HEK293 (cell line): ENCODE measurements around the gene FADS6.
"Not testable (repeated sequence)": the region's sequence is repeated elsewhere in the genome, so short reads cannot be mapped to it uniquely, and the experiment has no call there.

Experiments used
- CTCF ChIA-PET: fragments of 350-600 bp; formaldehyde crosslinking; extraction: SDS; loops from one replicate; lab custom pipeline; 2021; ENCODE audit warnings: antibody characterized with exemption; lab: Yijun Ruan, JAX
- POLR2A ChIA-PET: fragments of 300-600 bp; formaldehyde crosslinking; extraction: SDS; loops from one replicate; lab custom pipeline; 2020; ENCODE audit warnings: antibody characterized with exemption, inconsistent platforms; lab: Yijun Ruan, JAX
- H3K27ac ChIP-seq: fragments of 200-500 bp; sonication (Bioruptor generic); 2 replicates; pipeline ENCODE4 v1.5.1; 2014; ENCODE audit warnings: low read depth, low read length, control low read depth, inconsistent platforms; ENCODE audit errors: extremely low read depth
- H3K36me3 ChIP-seq, 2 experiments: fragments of 200-500 bp in 1 of 2; sonication (Bioruptor generic) in 1 of 2; 1 replicate in 1 of 2; 2 replicates in 1 of 2; pipeline ENCODE4 v1.5.1; 2014 to 2017; ENCODE audit warnings: inconsistent platforms in 2 of 2, low read length in 2 of 2; ENCODE audit not compliant: control insufficient read depth in 2 of 2, insufficient read depth in 1 of 2
- H3K4me1 ChIP-seq: fragments of 200-500 bp; sonication (Bioruptor generic); 2 replicates; pipeline ENCODE4 v1.5.1; 2014; ENCODE audit warnings: mild to moderate bottlenecking, low read length, inconsistent platforms; ENCODE audit not compliant: control insufficient read depth, insufficient read depth
- H3K4me3 ChIP-seq: 2 replicates; pipeline ENCODE4 v1.5.1; 2011; ENCODE audit warnings: low read depth, mild to moderate bottlenecking, control low read depth, low read length, moderate library complexity
- H3K9me3 ChIP-seq: fragments of 200-500 bp; sonication (Bioruptor generic); 2 replicates; pipeline ENCODE4 v1.5.1; 2014; ENCODE audit warnings: low read depth, low read length, inconsistent platforms; ENCODE audit not compliant: control insufficient read depth, insufficient read depth
- GLI4 ChIP-seq: fragments of 450-650 bp; formaldehyde crosslinking; IDR thresholded peaks from 2 replicates; pipeline ENCODE4 v1.5.1; 2016; ENCODE audit warnings: missing biosample characterization, missing genetic modification characterization
- GLIS2 ChIP-seq: fragments of 450-650 bp; formaldehyde crosslinking; IDR thresholded peaks from 2 replicates; pipeline ENCODE4 v1.5.1; 2016; ENCODE audit warnings: missing biosample characterization, missing genetic modification characterization
- ZBTB26 ChIP-seq: fragments of 450-650 bp; formaldehyde crosslinking; optimal IDR thresholded peaks from 2 replicates; pipeline ENCODE3; 2016; ENCODE audit warnings: missing biosample characterization, mild to moderate bottlenecking, missing genetic modification characterization
- ZIC2 ChIP-seq: fragments of 450-650 bp; formaldehyde crosslinking; IDR thresholded peaks from 2 replicates; pipeline ENCODE4 v1.5.1; 2016; ENCODE audit warnings: missing biosample characterization, missing genetic modification characterization
- ZNF16 ChIP-seq: fragments of 450-650 bp; formaldehyde crosslinking; IDR thresholded peaks from 2 replicates; pipeline ENCODE4 v1.5.1; 2016; ENCODE audit warnings: low read depth, missing biosample characterization, missing genetic modification characterization
- ZNF214 ChIP-seq: fragments of 450-650 bp; formaldehyde crosslinking; IDR thresholded peaks from 2 replicates; pipeline ENCODE4 v1.5.1; 2017; ENCODE audit warnings: missing biosample characterization, mild to moderate bottlenecking, missing genetic modification characterization, borderline replicate concordance
- ZNF292 ChIP-seq: fragments of 450-650 bp; formaldehyde crosslinking; IDR thresholded peaks from 2 replicates; pipeline ENCODE4 v1.5.1; 2016; ENCODE audit warnings: low read depth, missing biosample characterization, missing genetic modification characterization, borderline replicate concordance
- ZNF335 ChIP-seq: fragments of 450-650 bp; formaldehyde crosslinking; conservative IDR thresholded peaks from 2 replicates; pipeline ENCODE4 v1.5.1; 2016; ENCODE audit warnings: missing biosample characterization, missing genetic modification characterization
- ZNF514 ChIP-seq: fragments of 450-650 bp; formaldehyde crosslinking; IDR thresholded peaks from 2 replicates; pipeline ENCODE4 v1.5.1; 2016; ENCODE audit warnings: missing biosample characterization, missing genetic modification characterization
- ZNF560 ChIP-seq: fragments of 450-650 bp; formaldehyde crosslinking; IDR thresholded peaks from 2 replicates; pipeline ENCODE4 v1.5.1; 2017; ENCODE audit warnings: missing biosample characterization, missing genetic modification characterization, borderline replicate concordance
- ZNF571 ChIP-seq: fragments of 450-650 bp; formaldehyde crosslinking; IDR thresholded peaks from 2 replicates; pipeline ENCODE4 v1.5.0; 2017; ENCODE audit warnings: missing biosample characterization, missing genetic modification characterization
- ZNF623 ChIP-seq: fragments of 450-650 bp; formaldehyde crosslinking; IDR thresholded peaks from 2 replicates; pipeline ENCODE4 v1.5.1; 2016; ENCODE audit warnings: missing biosample characterization, missing genetic modification characterization
- ZNF658 ChIP-seq: fragments of 450-650 bp; formaldehyde crosslinking; IDR thresholded peaks from 2 replicates; pipeline ENCODE4; 2016; ENCODE audit warnings: missing biosample characterization, missing genetic modification characterization
- ZNF776 ChIP-seq: fragments of 450-650 bp; formaldehyde crosslinking; IDR thresholded peaks from 2 replicates; pipeline ENCODE4 v1.5.0; 2017; ENCODE audit warnings: missing biosample characterization, missing genetic modification characterization, borderline replicate concordance
- ZSCAN4 ChIP-seq: fragments of 450-650 bp; formaldehyde crosslinking; IDR thresholded peaks from 2 replicates; pipeline ENCODE4 v1.5.1; 2017; ENCODE audit warnings: missing biosample characterization, missing genetic modification characterization

FADS6 gene

GRCh38 chr17:74916851-74917199 lies 23.4 kb upstream of the FADS6 start:
- TF ChIP-seq ZNF214 (tag by site-specific recombination) (no peak), GLI4 (tag by site-specific recombination) (no peak), ZSCAN4 (tag by site-specific recombination) (peak; percentile 100), ZIC2 (tag by site-specific recombination) (0 out of 2 replicates have a peak, but pooled peaks have one; percentile 48), ZNF571 (tag by site-specific recombination) (peak; percentile 29; the same call in 1 of the 2 replicates), ZBTB26 (tag by site-specific recombination) (peak; percentile 21)
- no peaks in the 10 kb centered on the region for H3K4me1 ChIP-seq
- H3K9me3 ChIP-seq, result no peaks in the 10 kb centered on the region
- no peak overlapping the region for H3K27ac ChIP-seq
- ChIA-PET CTCF (interaction anchor here (0.8 to 1.5 kb wide), 2 partner anchors 96 to 126 kb away, joined by 3 to 4 read pairs; partner anchors contain the start of gene MRPL58), POLR2A (no interaction called here)
- H3K4me3 ChIP-seq, result no peak overlapping the region
- H3K36me3 ChIP-seq, result peaks cover 0 to 5% of the 10 kb centered on the region in 2 experiments; a peak in 1 of 3 replicates

GRCh38 chr17:74916136-74916850 lies 22.9 kb upstream of the FADS6 start:
- TF ChIP-seq ZNF658, result no peak
- no peak for TF ChIP-seq ZNF514 (tag by site-specific recombination)
- TF ChIP-seq ZNF776 (tag by site-specific recombination), result no peak
- TF ChIP-seq ZNF560, result no peak
- TF ChIP-seq ZNF335, result no peak
- TF ChIP-seq ZNF623 (tag by site-specific recombination), result no peak
- no peak for TF ChIP-seq ZNF292 (tag by site-specific recombination)
- TF ChIP-seq ZNF16, result no peak
- TF ChIP-seq ZIC2 (tag by site-specific recombination), result peak; percentile 84
- peak; percentile 36; the same call in 1 of the 2 replicates for TF ChIP-seq GLIS2
- TF ChIP-seq, all 188 proteins: peak for 2
- Histone ChIP-seq H3K9me3 (no peaks in the 10 kb centered on the region), H3K27ac (no peak overlapping the region), H3K4me1 (no peaks in the 10 kb centered on the region), H3K4me3 (no peak overlapping the region), H3K36me3 (peaks cover 0 to 5% of the 10 kb centered on the region in 2 experiments; a peak in 1 of 3 replicates)
- ChIA-PET CTCF (interaction anchor here (0.8 to 1.5 kb wide), 2 partner anchors 96 to 125 kb away, joined by 3 to 4 read pairs; partner anchors contain the start of gene MRPL58), POLR2A (no interaction called here)

GRCh38 chr17:74911423-74911822 lies 18.0 kb upstream of the FADS6 start:
- H3K36me3 ChIP-seq, H3K4me1 ChIP-seq, H3K9me3 ChIP-seq, POLR2A ChIA-PET, H3K4me3 ChIP-seq, H3K27ac ChIP-seq: not testable (repeated sequence)
- CTCF ChIA-PET, result interaction anchor here (0.6 to 0.8 kb wide), 3 partner anchors 10 to 355 kb away, joined by 3 read pairs; partner anchors contain the start of gene USH1G

GRCh38 chr17:74909097-74909496 lies 15.7 kb upstream of the FADS6 start:
- H3K9me3 ChIP-seq, H3K4me1 ChIP-seq, H3K36me3 ChIP-seq, POLR2A ChIA-PET, H3K27ac ChIP-seq, H3K4me3 ChIP-seq: not testable (repeated sequence)
- CTCF ChIA-PET, result interaction anchor here (1.6 kb wide), 1 partner anchor 15 kb away, joined by 3 read pairs; the partner anchor contains the start of gene OTOP2
